Prostate gland (tissue), 2 donors: ENCODE measurements around the gene RAB3GAP2. TPM values are rescaled to one million over a fixed set of nuclear protein-coding genes. Genes with fewer than 3 reads are reported as not detected.

Experiments
- DNase-seq: peaks from one replicate; pipeline ENCODE4 v3.0.0-alpha.2; 2019; ENCODE audit warnings: low spot score
- H3K27ac ChIP-seq, 2 donors: fragments of 200-600 bp; sonication (generic); 2 replicates each; pipeline ENCODE4 v1.5.1; 2017 to 2019
- H3K27me3 ChIP-seq: fragments of 200-600 bp; sonication (generic); replicated peaks from 2 replicates; pipeline ENCODE4 v1.5.1; 2019; ENCODE audit not compliant: insufficient read depth
- H3K36me3 ChIP-seq, 2 donors: fragments of 200-600 bp; sonication (generic); 1 replicate in 1 of 2; 2 replicates in 1 of 2; pipeline versions ENCODE4 v1.5.1 to v1.8.1; 2017 to 2019
- H3K4me1 ChIP-seq: fragments of 200-600 bp; sonication (generic); replicated peaks from 2 replicates; pipeline ENCODE4 v1.5.1; 2019
- H3K4me3 ChIP-seq, 2 donors: fragments of 200-600 bp; sonication (generic); 2 replicates each; pipeline ENCODE4 v1.5.1; 2017 to 2019
- H3K9me3 ChIP-seq: fragments of 200-600 bp; sonication (generic); 2 replicates; pipeline ENCODE4 v1.5.1; 2017
- POLR2A ChIP-seq: fragments of 450-650 bp; IDR thresholded peaks from one replicate; pipeline ENCODE4 v1.6.1; 2016; ENCODE audit warnings: antibody characterized with exemption, mild to moderate bottlenecking
- POLR2AphosphoS5 ChIP-seq: sonication (generic); formaldehyde crosslinking; IDR thresholded peaks from one replicate; pipeline ENCODE4 v1.6.1; 2017; ENCODE audit warnings: antibody characterized with exemption
- WGBS: methylation state at CpG from one replicate; pipeline ENCODE4 v1.1.5; 2018; 5-methylcytosine and 5-hydroxymethylcytosine counted together
- intact Hi-C: fragments of 100-400 bp; cut with DNase I; formaldehyde crosslinking; loops from one replicate; pipeline ENCODE4 v1.14.2; 2022
- total RNA-seq, 2 donors: library from RNA; depleted of rRNA; stranded (reverse); fragments of >200 nt; gene quantifications; one replicate each; pipeline ENCODE4 v1.1.0, GENCODE V29; 2016
- TF ChIP-seq, protein P1 (sequence below), 4 experiments: fragments of 200-600 bp in 2 of 4; fragments of 450-650 bp in 2 of 4; sonication (generic) in 2 of 4; IDR thresholded peaks; 1 replicate in 3 of 4; 2 replicates in 1 of 4; pipeline ENCODE4 v1.5.1; 2016 to 2019; ENCODE audit warnings: antibody characterized with exemption in 4 of 4, mild to moderate bottlenecking in 2 of 4, moderate library complexity in 2 of 4

The RAB3GAP2 gene
- total RNA-seq, 2 donors from 2014 or later, result 17.6 to 20.7 TPM

GRCh38 chr1:220298470-220299205 lies 26.4 kb upstream of the RAB3GAP2 start:
- Histone ChIP-seq H3K27ac (no peak overlapping the region), H3K4me1 (no peaks in the 10 kb centered on the region), H3K36me3 (no peaks in the 10 kb centered on the region), H3K9me3 (no peaks in the 10 kb centered on the region), H3K27me3 (no peaks in the 10 kb centered on the region), H3K4me3 (no peak overlapping the region)
- DNase-seq, result no peak
- WGBS, result 82% methylated on average over 9 of the region's 9 CpGs
- TF ChIP-seq POLR2AphosphoS5, result no peak
- no peak for TF ChIP-seq POLR2A
- TF ChIP-seq, protein P1, sequence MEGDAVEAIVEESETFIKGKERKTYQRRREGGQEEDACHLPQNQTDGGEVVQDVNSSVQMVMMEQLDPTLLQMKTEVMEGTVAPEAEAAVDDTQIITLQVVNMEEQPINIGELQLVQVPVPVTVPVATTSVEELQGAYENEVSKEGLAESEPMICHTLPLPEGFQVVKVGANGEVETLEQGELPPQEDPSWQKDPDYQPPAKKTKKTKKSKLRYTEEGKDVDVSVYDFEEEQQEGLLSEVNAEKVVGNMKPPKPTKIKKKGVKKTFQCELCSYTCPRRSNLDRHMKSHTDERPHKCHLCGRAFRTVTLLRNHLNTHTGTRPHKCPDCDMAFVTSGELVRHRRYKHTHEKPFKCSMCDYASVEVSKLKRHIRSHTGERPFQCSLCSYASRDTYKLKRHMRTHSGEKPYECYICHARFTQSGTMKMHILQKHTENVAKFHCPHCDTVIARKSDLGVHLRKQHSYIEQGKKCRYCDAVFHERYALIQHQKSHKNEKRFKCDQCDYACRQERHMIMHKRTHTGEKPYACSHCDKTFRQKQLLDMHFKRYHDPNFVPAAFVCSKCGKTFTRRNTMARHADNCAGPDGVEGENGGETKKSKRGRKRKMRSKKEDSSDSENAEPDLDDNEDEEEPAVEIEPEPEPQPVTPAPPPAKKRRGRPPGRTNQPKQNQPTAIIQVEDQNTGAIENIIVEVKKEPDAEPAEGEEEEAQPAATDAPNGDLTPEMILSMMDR (IDR thresholded peaks at IDR 0.05), result no peak
- intact Hi-C loops, result no loop called here

- Histone ChIP-seq H3K36me3 (no peaks in the 10 kb centered on the region), H3K27ac (no peak overlapping the region), H3K4me3 (no peak overlapping the region), H3K4me1 (no peaks in the 10 kb centered on the region), H3K27me3 (no peaks in the 10 kb centered on the region), H3K9me3 (no peaks in the 10 kb centered on the region)
- TF ChIP-seq POLR2AphosphoS5, result no peak
- TF ChIP-seq POLR2A, result no peak
- TF ChIP-seq, protein P1 (IDR thresholded peaks at IDR 0.05), result no peak
- DNase-seq, result no peak
- intact Hi-C loops, result no loop called here
- WGBS, result 84% methylated on average over 1 of the region's 1 CpG
Measured at GRCh38 chr1:220296981-220297380, 24.7 kb upstream of the RAB3GAP2 start.

DNA sequence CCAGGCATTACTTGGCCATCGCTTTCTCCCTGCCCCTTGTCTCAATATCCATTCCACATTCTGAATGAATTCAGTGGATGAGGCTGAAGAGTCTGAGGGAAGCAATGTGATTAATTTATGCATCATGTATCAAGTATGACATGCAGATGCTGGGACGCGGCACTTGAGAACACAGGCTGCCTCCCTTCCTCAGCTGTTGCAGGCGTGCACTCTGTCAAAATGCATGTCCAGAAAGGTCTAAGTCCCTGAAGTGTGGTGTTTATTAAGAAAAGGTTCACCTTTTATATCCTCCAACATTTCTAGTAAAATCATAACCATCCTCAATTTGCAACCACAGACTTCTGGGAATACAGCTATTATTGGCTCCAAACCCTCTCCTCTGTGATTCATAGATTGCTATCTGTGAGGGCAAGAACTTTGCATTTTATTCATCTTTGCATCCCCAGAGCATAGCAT lies 22.6 kb upstream of the RAB3GAP2 start:
- intact Hi-C loops, result no loop called here
- Histone ChIP-seq H3K27ac (no peak overlapping the region), H3K4me1 (no peaks in the 10 kb centered on the region), H3K36me3 (no peaks in the 10 kb centered on the region), H3K27me3 (no peaks in the 10 kb centered on the region), H3K9me3 (no peaks in the 10 kb centered on the region), H3K4me3 (no peak overlapping the region)
- no peak for DNase-seq
- 90% methylated on average over 4 of the region's 4 CpGs for WGBS
- no peak for TF ChIP-seq POLR2AphosphoS5
- TF ChIP-seq, protein P1 (IDR thresholded peaks at IDR 0.05), result no peak
- no peak for TF ChIP-seq POLR2A

DNA sequence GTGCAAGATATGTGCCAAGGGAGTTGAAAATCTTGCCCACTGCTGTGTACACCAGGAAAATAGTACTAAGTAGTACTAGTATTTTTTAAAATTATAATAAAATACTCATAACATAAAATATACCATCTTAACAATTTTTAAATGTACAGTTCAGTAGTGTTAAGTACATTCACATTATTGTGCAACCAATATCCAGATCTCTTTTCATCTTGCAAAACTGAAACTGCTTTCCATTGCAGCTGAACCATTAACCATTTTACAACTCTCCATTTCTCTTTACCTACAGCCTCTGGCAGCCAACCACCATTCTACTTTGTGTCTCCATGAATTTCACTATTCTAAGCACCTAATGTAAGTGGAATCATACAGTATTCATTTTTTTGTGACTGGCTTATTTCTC lies 19.3 kb upstream of the RAB3GAP2 start:
- H3K4me3 ChIP-seq, result no peak overlapping the region
- no peaks in the 10 kb centered on the region for H3K36me3 ChIP-seq
- no peak overlapping the region for H3K27ac ChIP-seq
- TF ChIP-seq, protein P1 (IDR thresholded peaks at IDR 0.05), result no peak
- TF ChIP-seq POLR2AphosphoS5, result no peak
- TF ChIP-seq POLR2A, result no peak
- H3K27me3 ChIP-seq, result no peaks in the 10 kb centered on the region
- intact Hi-C loops, result no loop called here
- H3K4me1 ChIP-seq, result no peaks in the 10 kb centered on the region
- H3K9me3 ChIP-seq, result no peaks in the 10 kb centered on the region
- DNase-seq, result no peak

DNA sequence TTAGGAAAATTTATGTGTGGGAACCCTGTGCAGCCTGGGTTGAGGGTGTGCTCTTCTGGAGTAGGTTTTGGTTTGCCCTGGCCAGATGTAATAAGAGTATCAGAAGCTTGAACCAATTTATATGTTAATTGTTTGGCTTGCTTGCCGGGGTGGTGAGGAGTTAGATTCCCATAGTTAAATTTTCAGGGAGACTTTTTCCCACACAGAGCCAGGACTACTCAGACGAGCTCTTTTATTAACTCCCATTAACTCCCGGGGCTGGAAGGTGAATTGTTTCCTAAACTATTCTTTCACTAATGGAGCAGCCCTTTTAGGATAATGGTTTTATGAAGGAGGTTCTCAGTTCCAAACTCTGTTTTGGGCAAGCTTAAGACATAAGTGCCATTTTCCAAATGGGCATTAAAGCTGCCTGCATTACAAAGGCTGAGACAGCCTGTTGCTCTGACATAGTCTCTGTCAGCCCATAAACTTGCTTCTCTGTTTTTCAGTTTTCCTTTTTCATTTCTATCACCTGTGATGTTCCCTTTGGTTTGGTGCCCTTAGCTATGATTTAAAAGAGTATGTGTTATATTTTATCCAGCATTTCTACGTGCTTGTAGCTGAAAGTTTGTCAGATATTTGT lies 18.0 kb upstream of the RAB3GAP2 start:
- Histone ChIP-seq H3K27me3 (no peaks in the 10 kb centered on the region), H3K4me1 (no peaks in the 10 kb centered on the region), H3K9me3 (no peaks in the 10 kb centered on the region), H3K27ac (no peak overlapping the region), H3K4me3 (no peak overlapping the region), H3K36me3 (no peaks in the 10 kb centered on the region)
- TF ChIP-seq, protein P1 (IDR thresholded peaks at IDR 0.05), result no peak
- no peak for TF ChIP-seq POLR2AphosphoS5
- TF ChIP-seq POLR2A, result no peak
- 35% methylated on average over 4 of the region's 4 CpGs for WGBS
- intact Hi-C loops, result no loop called here
- DNase-seq, result no peak
